HepG2 (cell line): ENCODE data around the gene LBR. TPM values are rescaled to one million over a fixed set of nuclear protein-coding genes. Genes with fewer than 3 reads are reported as not detected.
A peak's percentile ranks its signal among the peaks of the same experiment; 100 is the strongest.

Experiments used
- KLF12 ChIP-seq: sonication (generic); formaldehyde crosslinking; IDR thresholded peaks from 2 replicates; pipeline ENCODE4 v1.4.0; 2020; ENCODE audit warnings: missing genetic modification reagents, borderline replicate concordance
- PAWR ChIP-seq: sonication (generic); formaldehyde crosslinking; IDR thresholded peaks from 2 replicates; pipeline ENCODE4 v1.4.0; 2020; ENCODE audit warnings: missing genetic modification reagents, mild to moderate bottlenecking, borderline replicate concordance
- SKIL ChIP-seq: sonication (generic); formaldehyde crosslinking; IDR thresholded peaks from 2 replicates; pipeline ENCODE4 v1.8.0; 2022; ENCODE audit warnings: missing genetic modification reagents, mild to moderate bottlenecking, moderate library complexity, borderline replicate concordance
- SNAPC2 ChIP-seq: sonication (generic); formaldehyde crosslinking; IDR thresholded peaks from 2 replicates; pipeline ENCODE4 v1.8.1; 2022; ENCODE audit warnings: mild to moderate bottlenecking, missing genetic modification reagents
- SP1 ChIP-seq, 2 experiments: fragments of 450-650 bp in 1 of 2; sonication (generic) in 1 of 2; formaldehyde crosslinking in 1 of 2; IDR thresholded peaks; 2 replicates each; pipeline versions ENCODE4 v1.4.0 to v1.6.1; 2016 to 2020; ENCODE audit warnings: missing genetic modification reagents in 1 of 2
- TFAP4 ChIP-seq: sonication (generic); IDR thresholded peaks from 2 replicates; pipeline ENCODE4 v1.6.1; 2016; ENCODE audit warnings: low read depth, borderline replicate concordance
- ZFY ChIP-seq: sonication (generic); formaldehyde crosslinking; IDR thresholded peaks from 2 replicates; pipeline ENCODE4 v1.4.0; 2020; ENCODE audit warnings: missing genetic modification reagents
- ZNF180 ChIP-seq: sonication (generic); formaldehyde crosslinking; IDR thresholded peaks from 2 replicates; pipeline ENCODE4 v1.4.0; 2020; ENCODE audit warnings: low read depth, missing genetic modification reagents, borderline replicate concordance
- ZNF441 ChIP-seq: sonication (generic); formaldehyde crosslinking; IDR thresholded peaks from 2 replicates; pipeline ENCODE4 v1.7.0; 2021; ENCODE audit warnings: missing genetic modification reagents, borderline replicate concordance
- ZNF570 ChIP-seq: sonication (generic); formaldehyde crosslinking; IDR thresholded peaks from 2 replicates; pipeline ENCODE4 v1.4.0; 2020; ENCODE audit warnings: mild to moderate bottlenecking, missing genetic modification reagents, borderline replicate concordance
- ZNF737 ChIP-seq: sonication (generic); formaldehyde crosslinking; IDR thresholded peaks from 2 replicates; pipeline ENCODE4 v1.5.0; 2020; ENCODE audit warnings: missing genetic modification reagents, mild to moderate bottlenecking, borderline replicate concordance
- polyA plus RNA-seq, 8 experiments: library from polyadenylated mRNA; depleted of rRNA in 3 of 8; stranded (reverse) in 7 of 8; unstranded in 1 of 8; fragments of >200 nt; fragmentation: Illumina TruSeq in 4 of 8; extraction: Trizol in 4 of 8; gene quantifications; 2 replicates each; pipeline versions ENCODE4 v1.2.1 to v1.2.3, GENCODE V29; 2011 to 2016; ENCODE audit warnings: low read depth in 4 of 8, missing spikeins in 1 of 8, mixed read lengths in 1 of 8; ENCODE audit not compliant: insufficient read depth in 1 of 8
- total RNA-seq, 5 experiments: library from RNA; depleted of rRNA; stranded (reverse); fragments of >200 nt; fragmentation: Illumina TruSeq; extraction: Trizol; gene quantifications; 2 replicates each; pipeline ENCODE4 v1.2.3, GENCODE V29; 2016; ENCODE audit warnings: low read depth in 1 of 5
- TF ChIP-seq, protein P1 (sequence below): sonication (generic); formaldehyde crosslinking; IDR thresholded peaks from 2 replicates; pipeline ENCODE4 v1.8.1; 2022; ENCODE audit warnings: low read depth, mild to moderate bottlenecking, missing genetic modification reagents
- TF ChIP-seq, protein P2 (sequence below): sonication (generic); formaldehyde crosslinking; IDR thresholded peaks from 2 replicates; pipeline ENCODE4 v1.4.0; 2020; ENCODE audit warnings: missing genetic modification reagents
- TF ChIP-seq, protein P3 (sequence below): sonication (generic); formaldehyde crosslinking; IDR thresholded peaks from 2 replicates; pipeline ENCODE4 v1.5.0; 2020; ENCODE audit warnings: missing genetic modification reagents

The LBR gene
- total and polyA plus RNA-seq, 2 of the 13 experiments (the other 11 are each of a cell fraction or from before 2014, with no cell fraction given) = 38.9 to 76.7 TPM

DNA sequence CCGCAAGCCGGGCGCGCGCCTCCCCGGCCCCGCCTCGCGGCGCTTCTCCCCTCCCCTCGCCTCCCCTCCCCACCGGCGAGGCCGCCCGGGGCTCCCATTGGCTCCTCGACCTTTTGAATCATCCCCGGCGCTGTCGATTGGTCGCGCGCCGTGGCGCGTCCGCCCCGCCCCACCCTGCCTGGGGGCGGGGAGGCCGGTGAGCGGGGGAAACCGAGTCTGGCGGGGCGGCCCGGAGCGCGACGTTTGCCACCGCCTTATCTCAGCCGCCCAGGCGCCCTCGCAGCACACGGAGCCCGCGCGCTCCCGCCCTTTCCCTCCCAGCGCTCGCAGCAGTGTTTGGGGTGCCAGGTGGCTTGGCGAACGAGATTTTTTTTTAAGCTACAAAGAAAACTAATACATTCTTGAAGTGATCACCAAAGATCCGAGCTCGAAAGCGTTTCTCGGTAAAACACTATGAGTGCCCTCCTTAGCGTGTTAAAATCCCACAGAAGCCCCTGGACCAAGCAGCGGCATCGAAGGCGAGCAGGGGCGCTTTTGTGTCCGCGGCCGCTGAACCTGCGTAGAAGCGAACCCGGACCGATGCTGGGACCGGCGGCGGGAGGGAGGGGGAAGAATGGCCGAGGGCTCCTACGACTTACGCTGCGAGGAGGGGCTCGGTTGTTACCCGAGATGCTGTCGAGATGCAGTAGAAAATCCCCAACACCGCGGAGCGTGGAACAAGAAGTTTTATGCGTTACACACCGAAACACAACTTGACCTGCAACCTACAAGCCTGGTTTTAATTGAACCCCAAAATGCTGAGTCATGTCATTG lies 436 bp upstream of the LBR start (continued):
- TF ChIP-seq, protein P1, sequence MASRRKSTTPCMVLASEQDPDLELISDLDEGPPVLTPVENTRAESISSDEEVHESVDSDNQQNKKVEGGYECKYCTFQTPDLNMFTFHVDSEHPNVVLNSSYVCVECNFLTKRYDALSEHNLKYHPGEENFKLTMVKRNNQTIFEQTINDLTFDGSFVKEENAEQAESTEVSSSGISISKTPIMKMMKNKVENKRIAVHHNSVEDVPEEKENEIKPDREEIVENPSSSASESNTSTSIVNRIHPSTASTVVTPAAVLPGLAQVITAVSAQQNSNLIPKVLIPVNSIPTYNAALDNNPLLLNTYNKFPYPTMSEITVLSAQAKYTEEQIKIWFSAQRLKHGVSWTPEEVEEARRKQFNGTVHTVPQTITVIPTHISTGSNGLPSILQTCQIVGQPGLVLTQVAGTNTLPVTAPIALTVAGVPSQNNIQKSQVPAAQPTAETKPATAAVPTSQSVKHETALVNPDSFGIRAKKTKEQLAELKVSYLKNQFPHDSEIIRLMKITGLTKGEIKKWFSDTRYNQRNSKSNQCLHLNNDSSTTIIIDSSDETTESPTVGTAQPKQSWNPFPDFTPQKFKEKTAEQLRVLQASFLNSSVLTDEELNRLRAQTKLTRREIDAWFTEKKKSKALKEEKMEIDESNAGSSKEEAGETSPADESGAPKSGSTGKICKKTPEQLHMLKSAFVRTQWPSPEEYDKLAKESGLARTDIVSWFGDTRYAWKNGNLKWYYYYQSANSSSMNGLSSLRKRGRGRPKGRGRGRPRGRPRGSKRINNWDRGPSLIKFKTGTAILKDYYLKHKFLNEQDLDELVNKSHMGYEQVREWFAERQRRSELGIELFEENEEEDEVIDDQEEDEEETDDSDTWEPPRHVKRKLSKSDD (CRISPR knock-in tag) = no peak
- TF ChIP-seq ZFY = no peak; the same call in 1 of the 2 replicates
- no peak for TF ChIP-seq TFAP4
- TF ChIP-seq ZNF180 (CRISPR knock-in tag) = no peak
- TF ChIP-seq SKIL = 0 out of 2 replicates have a peak, but pooled peaks have one; percentile 53
- no peak for TF ChIP-seq PAWR (CRISPR knock-in tag)
- no peak for TF ChIP-seq SP1 (IDR thresholded peaks at IDR 0.05)
- TF ChIP-seq SP1 (CRISPR knock-in tag; IDR thresholded peaks at IDR 0.05) = peak; percentile 75
- no peak for TF ChIP-seq SNAPC2
- TF ChIP-seq ZNF737 = no peak
- no peak for TF ChIP-seq ZNF570 (CRISPR knock-in tag)
- TF ChIP-seq KLF12 (CRISPR knock-in tag) = 0 out of 2 replicates have a peak, but pooled peaks have one; percentile 10
- TF ChIP-seq, protein P2, sequence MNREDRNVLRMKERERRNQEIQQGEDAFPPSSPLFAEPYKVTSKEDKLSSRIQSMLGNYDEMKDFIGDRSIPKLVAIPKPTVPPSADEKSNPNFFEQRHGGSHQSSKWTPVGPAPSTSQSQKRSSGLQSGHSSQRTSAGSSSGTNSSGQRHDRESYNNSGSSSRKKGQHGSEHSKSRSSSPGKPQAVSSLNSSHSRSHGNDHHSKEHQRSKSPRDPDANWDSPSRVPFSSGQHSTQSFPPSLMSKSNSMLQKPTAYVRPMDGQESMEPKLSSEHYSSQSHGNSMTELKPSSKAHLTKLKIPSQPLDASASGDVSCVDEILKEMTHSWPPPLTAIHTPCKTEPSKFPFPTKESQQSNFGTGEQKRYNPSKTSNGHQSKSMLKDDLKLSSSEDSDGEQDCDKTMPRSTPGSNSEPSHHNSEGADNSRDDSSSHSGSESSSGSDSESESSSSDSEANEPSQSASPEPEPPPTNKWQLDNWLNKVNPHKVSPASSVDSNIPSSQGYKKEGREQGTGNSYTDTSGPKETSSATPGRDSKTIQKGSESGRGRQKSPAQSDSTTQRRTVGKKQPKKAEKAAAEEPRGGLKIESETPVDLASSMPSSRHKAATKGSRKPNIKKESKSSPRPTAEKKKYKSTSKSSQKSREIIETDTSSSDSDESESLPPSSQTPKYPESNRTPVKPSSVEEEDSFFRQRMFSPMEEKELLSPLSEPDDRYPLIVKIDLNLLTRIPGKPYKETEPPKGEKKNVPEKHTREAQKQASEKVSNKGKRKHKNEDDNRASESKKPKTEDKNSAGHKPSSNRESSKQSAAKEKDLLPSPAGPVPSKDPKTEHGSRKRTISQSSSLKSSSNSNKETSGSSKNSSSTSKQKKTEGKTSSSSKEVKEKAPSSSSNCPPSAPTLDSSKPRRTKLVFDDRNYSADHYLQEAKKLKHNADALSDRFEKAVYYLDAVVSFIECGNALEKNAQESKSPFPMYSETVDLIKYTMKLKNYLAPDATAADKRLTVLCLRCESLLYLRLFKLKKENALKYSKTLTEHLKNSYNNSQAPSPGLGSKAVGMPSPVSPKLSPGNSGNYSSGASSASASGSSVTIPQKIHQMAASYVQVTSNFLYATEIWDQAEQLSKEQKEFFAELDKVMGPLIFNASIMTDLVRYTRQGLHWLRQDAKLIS = no peak
- TF ChIP-seq, protein P3, sequence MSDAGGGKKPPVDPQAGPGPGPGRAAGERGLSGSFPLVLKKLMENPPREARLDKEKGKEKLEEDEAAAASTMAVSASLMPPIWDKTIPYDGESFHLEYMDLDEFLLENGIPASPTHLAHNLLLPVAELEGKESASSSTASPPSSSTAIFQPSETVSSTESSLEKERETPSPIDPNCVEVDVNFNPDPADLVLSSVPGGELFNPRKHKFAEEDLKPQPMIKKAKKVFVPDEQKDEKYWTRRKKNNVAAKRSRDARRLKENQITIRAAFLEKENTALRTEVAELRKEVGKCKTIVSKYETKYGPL = no peak
- TF ChIP-seq ZNF441 (CRISPR knock-in tag) = no peak; the same call in 1 of the 2 replicates
